GM18508 (cell line): ENCODE measurements around the gene FSTL5.

ENCODE experiments used
- ATAC-seq: cut with Tn5 transposase; IDR thresholded peaks from one replicate; pipeline ENCODE4 v1.9.1; 2021; ENCODE audit warnings: moderate number of reproducible peaks; ENCODE audit not compliant: insufficient read depth, unreplicated experiment

The FSTL5 gene

GRCh38 chr4:161883157-161883556 lies 280.6 kb downstream of the FSTL5 start:
- no peak for ATAC-seq

- ATAC-seq: no peak
Observed at GRCh38 chr4:161881370-161881769, 282.4 kb downstream of the FSTL5 start.

GRCh38 chr4:161869511-161869910 lies 294.3 kb downstream of the FSTL5 start:
- no peak for ATAC-seq

GRCh38 chr4:161856711-161857326 lies 307.0 kb downstream of the FSTL5 start:
- ATAC-seq: no peak

GRCh38 chr4:161850631-161851030 lies 313.2 kb downstream of the FSTL5 start:
- ATAC-seq: no peak

GRCh38 chr4:161841759-161842158 lies 322.0 kb downstream of the FSTL5 start:
- no peak for ATAC-seq

- ATAC-seq: no peak
Observed at GRCh38 chr4:161829591-161829990, 334.2 kb downstream of the FSTL5 start.

- no peak for ATAC-seq
Observed at GRCh38 chr4:161828061-161828460, 335.7 kb downstream of the FSTL5 start.

- no peak for ATAC-seq
Observed at GRCh38 chr4:161827013-161827412, 336.8 kb downstream of the FSTL5 start.

- ATAC-seq: no peak
Observed at GRCh38 chr4:161823450-161823849, 340.4 kb downstream of the FSTL5 start.

GRCh38 chr4:161822174-161822573 lies 341.6 kb downstream of the FSTL5 start:
- no peak for ATAC-seq

- no peak for ATAC-seq
Observed at GRCh38 chr4:161817914-161818313, 345.9 kb downstream of the FSTL5 start.

- ATAC-seq: no peak
Observed at GRCh38 chr4:161816958-161817357, 346.8 kb downstream of the FSTL5 start.

GRCh38 chr4:161815841-161816240 lies 348.0 kb downstream of the FSTL5 start:
- ATAC-seq: no peak

- ATAC-seq: no peak
Observed at GRCh38 chr4:161813889-161814288, 349.9 kb downstream of the FSTL5 start.

GRCh38 chr4:161813389-161813788 lies 350.4 kb downstream of the FSTL5 start:
- no peak for ATAC-seq

GRCh38 chr4:161803171-161803570 lies 360.6 kb downstream of the FSTL5 start:
- no peak for ATAC-seq

GRCh38 chr4:161799710-161800109 lies 364.1 kb downstream of the FSTL5 start:
- ATAC-seq: no peak

- no peak for ATAC-seq
Observed at GRCh38 chr4:161792991-161793390, 370.8 kb downstream of the FSTL5 start.

- no peak for ATAC-seq
Observed at GRCh38 chr4:161791796-161792556, 371.8 kb downstream of the FSTL5 start.

GRCh38 chr4:161767116-161767515 lies 396.7 kb downstream of the FSTL5 start:
- ATAC-seq: no peak

GRCh38 chr4:161762796-161763195 lies 401.0 kb downstream of the FSTL5 start:
- ATAC-seq: no peak
